ENCODE results near the gene CR1.

Gene CR1

GRCh38 chr1:207495801-207496792 is at the start of gene CR1:
CR1 (plus strand) TSS chr1:207496157; CDS start chr1:207496268, 111 bp downstream.
- DNase-seq (ENCODE audit: low spot score) = peak; percentile 45

GRCh38 chr1:207453710-207454045 is 42.3 kb upstream of the CR1 start:
- no peak for DNase-seq (ENCODE audit: low spot score)

- DNase-seq (ENCODE audit: low spot score) = peak; percentile 49
Observed at GRCh38 chr1:207454046-207454964, 41.7 kb upstream of the CR1 start, which contains the start of gene CR2. CR2 (plus strand) TSS chr1:207454328; CDS start chr1:207454419, 91 bp downstream.

GRCh38 chr1:207455183-207455754 is 40.7 kb upstream of the CR1 start:
- DNase-seq (ENCODE audit: low spot score) = no peak

- no peak for DNase-seq (ENCODE audit: low spot score)
Observed at GRCh38 chr1:207458414-207458813, 37.5 kb upstream of the CR1 start.

- no peak for DNase-seq (ENCODE audit: low spot score)
Observed at GRCh38 chr1:207459008-207459407, 36.9 kb upstream of the CR1 start.

GRCh38 chr1:207461649-207462048 is 34.3 kb upstream of the CR1 start:
- no peak for DNase-seq (ENCODE audit: low spot score)

GRCh38 chr1:207462535-207462934 is 33.4 kb upstream of the CR1 start:
- DNase-seq (ENCODE audit: low spot score) = no peak

- DNase-seq (ENCODE audit: low spot score) = no peak
Observed at GRCh38 chr1:207463021-207463420, 32.9 kb upstream of the CR1 start.

GRCh38 chr1:207463571-207463970 is 32.4 kb upstream of the CR1 start:
- no peak for DNase-seq (ENCODE audit: low spot score)

- DNase-seq (ENCODE audit: low spot score) = no peak
Observed at GRCh38 chr1:207470927-207471326, 25.0 kb upstream of the CR1 start.

GRCh38 chr1:207474210-207474609 is 21.7 kb upstream of the CR1 start:
- no peak for DNase-seq (ENCODE audit: low spot score)

- no peak for DNase-seq (ENCODE audit: low spot score)
Observed at GRCh38 chr1:207486198-207486597, 9.8 kb upstream of the CR1 start.

- DNase-seq (ENCODE audit: low spot score) = no peak
Observed at GRCh38 chr1:207487636-207488035, 8.3 kb upstream of the CR1 start.

- DNase-seq (ENCODE audit: low spot score) = no peak
Observed at GRCh38 chr1:207493212-207493611, 2.7 kb upstream of the CR1 start.

- DNase-seq (ENCODE audit: low spot score) = no peak
Observed at GRCh38 chr1:207494171-207494570, 1.8 kb upstream of the CR1 start.

- peak; percentile 39 for DNase-seq (ENCODE audit: low spot score)
Observed at GRCh38 chr1:207495281-207495680, 676 bp upstream of the CR1 start.

- DNase-seq (ENCODE audit: low spot score) = peak; percentile 44
Observed at GRCh38 chr1:207497941-207498340, 2.0 kb downstream of the CR1 start.

GRCh38 chr1:207499573-207499972 is 3.6 kb downstream of the CR1 start:
- DNase-seq (ENCODE audit: low spot score) = peak; percentile 88

GRCh38 chr1:207500306-207500705 is 4.3 kb downstream of the CR1 start:
- peak; percentile 37 for DNase-seq (ENCODE audit: low spot score)

GRCh38 chr1:207501071-207501470 is 5.1 kb downstream of the CR1 start:
- no peak for DNase-seq (ENCODE audit: low spot score)

- DNase-seq (ENCODE audit: low spot score) = no peak
Observed at GRCh38 chr1:207502726-207503125, 6.8 kb downstream of the CR1 start.
